G401.6 (cell line): Measurements from ENCODE around the gene MTCH2.

ENCODE experiments used
- FAIRE-seq: peaks from 2 replicates; lab custom pipeline; 2012; peaks lifted over from hg19 to GRCh38; lab: Jason Lieb, UNC

Gene MTCH2

DNA sequence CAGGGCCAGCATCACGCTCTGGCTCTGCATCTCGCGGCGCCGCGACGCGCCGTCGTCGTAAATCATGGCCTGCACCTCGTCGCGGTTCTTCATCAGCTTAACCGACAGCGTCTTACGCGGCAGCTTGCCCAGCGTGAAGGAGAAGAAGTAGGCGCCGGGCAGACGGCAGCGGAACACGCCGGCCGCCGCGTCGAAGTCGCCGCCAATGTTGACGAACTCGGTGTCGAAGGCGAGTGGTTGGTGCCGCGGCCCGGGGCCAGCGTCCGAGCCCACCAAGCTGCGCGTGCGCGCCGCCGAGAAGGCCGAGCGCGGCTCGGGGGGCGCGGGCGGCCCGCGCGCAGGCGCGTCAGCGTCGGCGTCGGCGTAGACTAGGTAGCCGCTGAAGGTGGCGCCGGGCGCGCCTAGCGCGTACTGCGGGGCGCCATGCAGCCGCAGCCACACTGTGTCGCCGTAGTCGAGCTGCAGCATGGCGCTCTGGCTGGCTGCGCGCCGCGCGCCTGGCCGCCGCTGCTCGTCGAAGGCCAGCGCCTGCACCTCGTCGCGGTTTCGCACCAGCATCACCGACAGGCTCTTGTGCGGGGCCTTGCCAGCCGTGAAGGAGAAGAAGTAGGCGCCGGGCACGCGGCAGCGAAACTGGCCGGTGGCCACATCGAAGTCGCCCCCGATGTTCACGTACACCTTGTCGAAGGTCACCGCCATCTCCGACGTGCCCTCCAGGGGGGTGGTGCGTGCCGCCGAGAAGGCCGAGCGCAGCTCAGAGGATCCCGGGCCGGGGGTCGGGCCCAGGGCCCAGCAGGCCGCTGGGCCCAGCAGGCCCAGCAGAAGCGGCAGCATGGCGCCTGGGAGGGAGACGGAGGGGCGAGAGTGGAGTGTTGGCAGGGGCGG is 52.1 kb downstream of the MTCH2 start:
- no peak for FAIRE-seq

DNA sequence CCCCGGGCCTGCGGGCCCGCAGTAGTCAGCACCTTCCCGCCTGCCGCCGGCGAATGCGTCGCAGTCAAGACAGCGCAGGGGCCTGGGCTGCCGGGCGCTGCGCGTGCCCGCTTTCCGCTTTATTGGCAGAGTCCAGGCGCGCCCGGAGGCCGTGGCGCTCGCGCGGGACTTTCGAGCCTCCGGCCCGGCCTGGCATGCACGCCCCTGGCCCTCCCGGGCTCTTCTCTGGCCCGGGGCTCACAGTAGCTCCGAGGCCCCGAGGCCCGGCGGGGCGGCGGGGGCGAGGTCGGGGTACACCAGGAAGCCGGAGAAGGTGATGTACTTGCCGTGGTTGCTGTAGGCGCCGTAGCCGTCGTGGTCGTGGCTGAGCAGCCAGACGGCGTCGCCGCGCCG is 52.8 kb downstream of the MTCH2 start:
- FAIRE-seq, result no peak

DNA sequence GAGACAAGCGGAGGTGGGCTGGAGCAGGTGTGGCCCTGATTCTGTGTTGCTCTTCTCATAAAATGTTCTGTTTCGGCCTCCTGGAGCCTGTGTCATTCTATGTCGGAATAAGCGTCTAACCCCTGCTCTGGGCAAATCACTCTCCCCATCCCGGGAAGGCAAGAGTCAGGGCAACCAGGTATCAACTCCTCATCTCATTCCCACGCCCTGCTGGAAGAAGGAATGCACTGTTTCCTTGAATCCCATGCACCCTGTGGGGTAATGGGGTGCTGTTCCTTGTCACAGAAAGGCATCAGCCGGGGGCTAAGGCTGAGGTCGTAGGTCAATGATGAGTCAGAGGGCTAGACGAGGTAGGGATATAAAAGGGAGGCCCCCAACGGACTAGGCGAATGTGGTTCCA is 53.2 kb downstream of the MTCH2 start:
- FAIRE-seq, result no peak

DNA sequence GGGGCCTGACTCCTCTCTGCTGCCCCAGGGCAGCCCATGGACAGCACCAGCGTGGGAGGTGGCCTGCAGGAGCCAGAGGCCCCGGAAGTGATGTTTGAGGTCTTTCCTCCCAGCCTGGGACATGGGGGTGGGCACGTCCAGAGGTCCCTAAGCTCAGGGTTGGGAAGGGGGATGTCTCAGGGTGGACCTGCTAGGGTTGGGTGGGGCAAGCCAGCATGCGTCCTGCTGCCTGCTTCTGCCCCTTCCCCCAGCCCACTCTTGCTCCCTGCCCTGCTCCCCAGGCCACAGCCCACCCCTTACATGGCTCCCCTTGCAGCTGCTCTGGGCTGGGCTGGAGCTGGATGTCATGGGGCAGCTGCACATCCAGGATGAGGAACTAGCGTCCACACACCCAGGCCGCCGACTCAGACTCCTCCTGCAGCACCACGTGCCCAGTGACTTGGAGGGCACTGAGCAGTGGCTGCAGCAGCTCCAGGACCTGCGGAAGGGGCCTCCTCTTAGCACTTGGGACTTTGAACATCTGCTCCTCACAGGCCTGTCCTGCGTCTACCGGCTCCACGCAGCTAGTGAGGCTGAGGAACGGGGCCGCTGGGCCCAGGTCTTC is 54.5 kb downstream of the MTCH2 start:
- no peak for FAIRE-seq

DNA sequence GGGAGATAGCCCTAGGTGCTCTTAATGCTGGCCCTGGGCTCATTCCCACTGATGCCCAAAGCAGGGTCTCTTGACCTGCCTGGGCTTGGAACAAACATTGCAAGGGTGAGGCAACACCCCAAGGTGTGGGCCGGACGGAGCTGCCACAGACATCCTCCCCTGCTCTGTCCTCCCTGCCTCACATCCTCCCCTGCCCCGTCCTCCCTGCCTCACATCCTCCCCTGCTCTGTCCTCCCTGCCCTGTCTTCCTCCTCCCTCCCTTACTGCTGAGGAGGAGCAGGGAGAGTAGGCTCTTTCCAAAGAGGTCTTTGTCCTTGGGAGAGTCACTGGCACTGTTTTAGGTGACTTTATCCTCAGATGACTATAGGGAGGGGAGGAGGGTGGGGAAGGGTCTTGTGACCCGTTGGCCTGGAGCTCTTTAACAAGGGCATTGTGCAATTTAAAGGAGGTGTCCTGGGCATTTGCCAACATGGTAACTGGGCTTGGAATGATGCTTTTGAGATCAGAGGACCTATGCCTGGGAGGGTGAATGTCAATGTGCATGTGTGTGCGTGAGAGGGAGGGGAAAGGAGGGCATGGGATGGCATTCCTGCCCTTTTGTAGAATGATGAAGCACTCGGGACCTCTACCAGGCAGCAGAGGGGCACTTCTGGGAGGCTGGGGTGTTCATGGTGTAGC is 55.2 kb downstream of the MTCH2 start:
- no peak for FAIRE-seq

DNA sequence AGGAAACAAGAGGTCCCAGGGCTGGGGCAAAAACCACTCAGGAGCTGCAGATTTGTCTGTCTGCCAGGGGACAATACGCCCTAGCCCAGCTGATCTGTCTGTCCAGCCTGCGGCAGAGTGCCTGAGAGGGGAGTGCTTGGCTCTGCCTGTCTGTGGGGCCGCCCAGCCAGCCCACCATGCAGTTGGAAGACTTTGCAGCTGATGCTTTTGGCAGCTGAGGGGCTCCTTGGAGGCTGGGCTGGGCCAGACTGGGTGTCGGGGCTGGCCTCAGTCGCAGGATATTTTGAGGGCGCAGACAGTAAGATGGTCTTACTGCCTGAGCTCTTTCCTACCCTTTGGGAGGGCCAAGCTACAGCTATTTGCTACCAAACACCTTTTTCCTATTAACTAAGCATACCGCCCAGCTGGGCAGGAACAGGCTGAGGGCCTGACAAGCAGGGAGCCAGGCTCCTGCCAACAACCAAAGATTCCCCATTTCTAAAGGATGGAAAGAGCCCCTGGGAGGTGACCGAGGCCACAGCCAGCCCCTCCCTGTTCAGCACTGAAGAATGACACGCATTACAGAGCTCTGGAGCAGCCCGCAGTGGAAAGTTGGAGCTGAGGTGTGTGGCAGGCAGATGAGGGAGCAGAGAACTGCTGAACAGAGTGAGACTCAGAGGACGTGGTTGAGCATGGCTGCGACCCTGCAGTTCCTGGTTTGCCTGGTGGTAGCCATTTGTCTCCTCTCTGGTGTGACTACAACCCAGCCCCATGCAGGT is 56.1 kb downstream of the MTCH2 start, which contains the start of gene FAM180B:
Gene FAM180B, plus strand, starts transcription at position 581 of the 758 bp plus-strand sequence. Its CDS starts 91 bp downstream, at position 672.
- no peak for FAIRE-seq

DNA sequence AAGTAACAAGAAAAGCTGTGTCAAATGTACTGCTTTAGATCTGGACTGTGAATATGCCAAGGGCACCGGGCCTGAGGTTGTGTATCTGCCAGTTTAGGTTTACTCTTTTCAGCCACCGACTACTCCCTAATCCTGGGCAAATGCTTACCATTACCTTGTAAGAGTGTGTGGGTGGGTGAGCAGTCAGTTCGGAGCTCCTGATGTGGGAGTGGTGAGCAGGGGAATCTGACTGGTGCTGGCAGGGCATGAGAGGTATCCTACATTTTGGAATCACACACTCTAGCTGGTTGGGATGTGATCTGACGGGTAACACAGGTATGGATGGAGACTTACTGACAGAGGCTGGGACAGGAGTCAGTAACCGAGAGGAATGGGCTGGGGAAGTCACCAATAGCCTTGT is 58.5 kb downstream of the MTCH2 start:
- FAIRE-seq, result no peak

DNA sequence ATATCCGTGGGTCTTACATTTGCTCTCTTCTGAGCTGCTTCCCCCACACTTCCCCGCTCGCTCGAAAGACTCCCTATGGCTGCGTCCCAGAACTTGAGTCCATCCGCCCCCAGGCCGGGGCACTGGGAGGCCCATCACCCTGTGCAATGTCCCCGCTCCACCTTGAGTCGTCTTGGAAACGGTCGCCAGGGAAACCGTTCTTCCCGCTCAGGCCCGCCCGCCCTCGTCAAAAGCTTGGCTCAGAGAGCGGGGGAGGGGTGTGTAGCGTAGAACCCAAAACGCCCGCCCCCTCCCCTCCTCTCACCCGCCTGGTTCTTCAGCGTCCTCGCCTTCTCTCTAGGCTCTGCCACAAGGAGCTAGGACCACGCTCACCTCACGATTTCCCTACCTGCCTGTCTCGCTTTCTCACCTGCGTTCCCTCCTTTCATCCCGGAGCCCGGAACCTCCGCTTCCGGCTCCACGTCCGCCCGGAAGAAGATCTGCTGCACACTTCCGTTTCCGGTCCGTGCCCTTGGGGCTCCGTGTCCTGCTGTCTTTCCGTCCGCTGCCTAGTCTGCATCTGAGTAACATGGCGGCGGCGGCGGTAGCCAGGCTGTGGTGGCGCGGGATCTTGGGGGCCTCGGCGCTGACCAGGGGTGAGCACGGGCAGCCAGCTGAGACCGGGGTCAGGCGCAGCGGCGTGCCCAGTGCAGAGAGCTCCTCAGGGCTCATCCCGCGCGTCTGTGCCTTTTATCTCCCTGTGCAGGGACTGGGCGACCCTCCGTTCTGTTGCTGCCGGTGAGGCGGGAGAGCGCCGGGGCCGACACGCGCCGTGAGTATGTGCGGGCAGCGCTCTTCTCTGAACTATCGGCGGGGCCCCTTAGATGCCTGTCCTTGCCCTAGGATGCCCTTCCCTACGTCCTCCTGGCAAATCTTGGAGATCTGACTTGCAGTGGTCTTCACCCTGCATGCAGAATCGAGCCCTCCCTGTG is 63.5 kb downstream of the MTCH2 start, which contains the start of the genes KBTBD4 and NDUFS3:
Gene KBTBD4, minus strand, starts transcription at position 447 of the 971 bp plus-strand sequence. Its CDS starts 19 bp downstream, at position 428.
Gene NDUFS3, plus strand, starts transcription at position 551 of the 971 bp plus-strand sequence. Its CDS starts 18 bp downstream, at position 569.
- no peak for FAIRE-seq

DNA sequence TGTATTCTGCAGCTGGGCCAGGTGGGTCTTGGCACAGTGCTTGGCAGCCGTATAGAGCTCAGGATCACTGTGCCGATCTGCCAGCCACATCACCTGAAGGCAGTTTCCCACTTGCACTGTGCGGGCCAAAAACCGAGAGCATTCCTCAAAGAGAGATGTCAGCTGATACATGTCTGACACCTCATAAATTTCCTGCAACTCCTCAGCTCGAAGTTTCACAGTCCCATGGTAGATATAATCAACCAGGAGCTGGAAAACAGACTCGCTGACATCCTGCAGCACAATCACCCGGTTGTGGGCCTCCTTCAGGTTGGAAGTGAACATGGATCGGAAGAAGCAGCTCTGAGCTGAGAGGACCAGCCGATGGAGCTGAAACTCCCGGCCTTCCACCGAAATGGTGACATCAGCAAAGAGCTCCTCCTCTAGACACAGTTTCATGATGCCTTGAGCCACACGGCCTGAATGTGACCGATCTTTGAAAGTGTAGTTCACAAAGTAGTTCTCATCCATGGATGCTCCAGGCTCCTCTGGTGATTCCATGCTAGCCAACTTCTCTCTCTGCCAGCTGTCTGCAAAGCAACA is 64.8 kb downstream of the MTCH2 start:
- FAIRE-seq, result no peak

DNA sequence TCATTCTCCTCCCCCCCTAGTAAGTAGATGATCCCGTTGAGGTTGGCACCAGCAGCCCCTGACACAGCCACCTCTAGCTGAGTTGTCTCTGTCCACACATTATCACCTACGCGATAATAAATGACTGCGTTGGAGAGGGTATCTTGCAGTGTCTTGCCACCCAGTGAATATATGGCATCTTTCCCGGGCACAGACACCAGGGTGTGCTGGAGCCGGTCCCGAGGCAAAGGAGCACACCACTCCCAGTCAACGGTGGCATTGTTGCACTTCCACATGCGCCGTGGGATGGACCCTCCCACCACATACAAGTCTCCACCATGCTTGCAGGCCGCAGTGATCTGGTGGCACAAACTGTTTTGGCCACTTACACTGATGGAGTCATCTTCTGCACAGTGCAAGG is 69.0 kb downstream of the MTCH2 start:
- no peak for FAIRE-seq

DNA sequence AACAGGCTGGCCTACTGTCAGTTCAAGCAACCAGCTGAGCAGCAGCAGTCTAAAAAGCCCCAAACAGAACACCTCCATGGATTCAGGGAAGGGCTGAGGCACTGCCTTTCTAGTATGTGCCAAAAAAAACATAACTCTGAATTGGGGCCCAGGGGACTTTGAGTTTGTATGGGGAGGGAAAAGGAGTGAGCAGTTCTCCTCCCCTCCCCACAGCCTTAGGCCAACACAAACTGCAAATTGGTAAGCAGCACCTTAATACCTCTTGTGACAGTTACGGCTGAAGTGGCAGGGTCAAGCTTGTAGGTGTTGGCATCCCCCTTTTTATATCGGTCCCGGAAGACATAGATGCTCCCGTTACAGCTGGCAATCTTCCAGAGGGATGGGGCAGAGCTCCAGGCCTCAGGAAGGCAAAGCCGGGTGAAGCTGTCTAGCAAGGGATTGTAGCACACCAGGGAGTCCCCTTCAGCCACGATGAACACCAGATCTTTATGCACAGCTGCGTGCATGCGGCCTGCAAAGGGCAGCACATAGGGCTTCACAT is 69.6 kb downstream of the MTCH2 start:
- no peak for FAIRE-seq

DNA sequence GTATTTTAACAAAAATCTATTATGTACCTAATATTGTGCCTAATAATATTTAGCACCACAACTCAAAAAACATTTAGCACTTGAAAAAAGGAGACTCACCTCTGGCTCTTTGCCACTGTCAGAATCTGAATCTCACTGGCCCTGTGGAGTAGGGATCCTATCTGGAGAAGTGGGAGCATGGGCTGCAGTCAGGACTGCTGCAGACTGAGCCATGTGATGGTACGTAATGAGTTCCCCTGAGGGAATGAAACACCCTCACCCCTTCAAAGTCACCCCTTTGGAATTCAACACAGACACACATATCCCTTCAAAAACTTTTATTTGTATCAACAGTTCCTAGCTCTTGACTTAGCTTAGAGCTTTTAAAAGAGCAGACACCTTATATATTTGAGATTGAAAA is 70.5 kb downstream of the MTCH2 start:
- FAIRE-seq, result no peak

DNA sequence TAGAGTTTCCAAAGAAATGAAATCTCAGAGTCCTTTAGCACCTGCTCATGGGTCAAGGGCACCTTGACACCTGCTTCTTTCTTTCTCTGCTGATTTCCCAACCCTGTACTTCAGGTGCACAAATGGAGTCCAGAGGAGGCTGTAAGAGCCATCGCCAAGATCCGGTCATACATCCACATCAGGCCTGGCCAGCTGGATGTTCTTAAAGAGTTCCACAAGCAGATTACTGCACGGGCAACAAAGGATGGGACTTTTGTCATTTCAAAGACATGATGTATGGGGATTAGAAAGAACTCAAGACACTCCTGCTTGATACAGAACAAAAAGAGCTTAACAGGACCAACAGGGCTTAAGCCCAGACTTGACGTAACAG is 71.0 kb downstream of the MTCH2 start:
- FAIRE-seq, result no peak

DNA sequence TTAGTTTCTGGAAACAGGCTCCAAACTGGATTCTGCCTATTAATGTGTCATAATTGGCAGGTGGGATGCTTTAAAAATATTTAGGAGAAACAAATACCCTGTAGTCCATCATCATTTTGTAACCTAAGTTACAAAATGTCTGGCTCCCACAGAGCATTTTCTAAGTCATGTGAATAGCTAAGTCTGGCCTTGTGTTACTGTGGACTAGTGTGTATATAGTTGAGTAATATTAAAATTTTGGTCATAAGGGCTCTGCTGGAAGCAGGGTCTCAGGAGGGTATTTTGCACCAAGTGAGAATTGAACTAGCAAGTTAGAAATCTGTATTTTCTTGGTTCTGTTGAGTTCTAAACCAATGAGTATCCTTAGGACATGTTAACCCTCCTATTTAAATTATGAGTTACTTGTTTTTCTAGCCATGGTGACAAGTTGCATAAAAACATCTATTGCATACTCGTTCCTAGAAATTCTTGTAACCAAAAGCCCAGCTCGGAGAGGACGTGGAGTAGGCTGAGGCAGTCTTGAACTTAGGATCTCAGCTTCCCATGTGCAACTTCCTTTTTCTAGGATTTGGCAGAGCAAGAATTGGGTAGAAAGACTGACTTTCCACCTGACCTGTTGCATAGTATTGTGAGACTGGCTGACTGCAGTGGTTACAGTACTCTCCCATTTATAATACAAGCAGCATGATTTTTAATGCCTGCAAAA is 71.6 kb downstream of the MTCH2 start:
- no peak for FAIRE-seq

DNA sequence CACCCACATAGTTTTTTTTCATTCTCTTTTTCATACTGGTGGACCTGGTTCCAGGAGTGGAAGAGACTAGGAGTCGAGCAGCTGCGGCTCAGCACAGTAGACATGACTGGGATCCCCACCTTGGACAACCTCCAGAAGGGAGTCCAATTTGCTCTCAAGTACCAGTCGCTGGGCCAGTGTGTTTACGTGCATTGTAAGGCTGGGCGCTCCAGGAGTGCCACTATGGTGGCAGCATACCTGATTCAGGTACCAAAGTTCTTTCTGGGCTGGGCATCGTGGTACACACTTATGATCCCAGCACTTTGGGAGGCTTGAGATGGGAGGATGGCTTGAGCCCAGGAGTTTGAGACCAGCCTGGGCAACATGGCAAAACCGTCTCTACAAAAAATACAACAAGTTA is 72.7 kb downstream of the MTCH2 start:
- no peak for FAIRE-seq
